Mononuclear cell (primary cell): Measurements from ENCODE around the gene LRFN5. TPM values are rescaled to one million over a fixed set of nuclear protein-coding genes. Genes with fewer than 3 reads are reported as not detected.

Experiments used
- H3K27me3 ChIP-seq: 2 replicates; pipeline ENCODE4 v1.6.0; 2011; ENCODE audit warnings: low read length, control low read depth; ENCODE audit not compliant: insufficient read depth
- H3K4me1 ChIP-seq: 2 replicates; pipeline ENCODE4 v1.5.1; 2011; ENCODE audit warnings: mild to moderate bottlenecking, low read length, control low read depth; ENCODE audit not compliant: insufficient read depth
- H3K4me3 ChIP-seq: 2 replicates; pipeline ENCODE4 v1.5.1; 2011; ENCODE audit warnings: mild to moderate bottlenecking, low read length, moderate library complexity
- H3K9me3 ChIP-seq: 2 replicates; pipeline ENCODE4 v1.5.1; 2011; ENCODE audit warnings: low read depth, mild to moderate bottlenecking, control low read depth, low read length
- total RNA-seq: library from RNA; depleted of rRNA; stranded (reverse); fragments of >200 nt; gene quantifications from one replicate; pipeline ENCODE4 v1.2.3, GENCODE V29; 2012

The LRFN5 gene
- total RNA-seq, 1 donor, result not detected

DNA sequence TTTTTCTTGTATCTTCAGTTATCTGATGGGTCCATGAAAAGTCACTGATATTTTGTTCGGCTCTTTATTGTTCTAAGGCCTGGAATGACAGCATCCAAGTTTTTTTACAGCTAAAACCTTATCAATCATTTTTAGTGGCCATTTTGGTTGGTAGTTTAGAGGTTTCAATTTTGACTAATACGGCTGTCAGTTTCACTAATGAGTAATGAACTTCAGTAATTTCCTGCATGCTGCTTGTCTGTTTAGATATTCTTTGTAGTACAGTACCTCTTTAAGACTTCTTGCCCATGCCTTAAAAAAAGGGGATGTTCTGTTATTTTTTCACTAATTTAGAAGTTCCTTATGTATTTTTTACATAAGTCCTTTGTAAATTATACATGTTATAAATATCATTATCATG is 176.7 kb downstream of the LRFN5 start:
- Histone ChIP-seq H3K9me3 (no peaks in the 10 kb centered on the region), H3K4me3 (no peak overlapping the region), H3K27me3 (no peaks in the 10 kb centered on the region), H3K4me1 (no peaks in the 10 kb centered on the region)

- Histone ChIP-seq H3K4me1 (no peaks in the 10 kb centered on the region), H3K9me3 (no peaks in the 10 kb centered on the region), H3K4me3 (no peak overlapping the region), H3K27me3 (no peaks in the 10 kb centered on the region)
Observed at GRCh38 chr14:41785696-41786095, 179.0 kb downstream of the LRFN5 start.

DNA sequence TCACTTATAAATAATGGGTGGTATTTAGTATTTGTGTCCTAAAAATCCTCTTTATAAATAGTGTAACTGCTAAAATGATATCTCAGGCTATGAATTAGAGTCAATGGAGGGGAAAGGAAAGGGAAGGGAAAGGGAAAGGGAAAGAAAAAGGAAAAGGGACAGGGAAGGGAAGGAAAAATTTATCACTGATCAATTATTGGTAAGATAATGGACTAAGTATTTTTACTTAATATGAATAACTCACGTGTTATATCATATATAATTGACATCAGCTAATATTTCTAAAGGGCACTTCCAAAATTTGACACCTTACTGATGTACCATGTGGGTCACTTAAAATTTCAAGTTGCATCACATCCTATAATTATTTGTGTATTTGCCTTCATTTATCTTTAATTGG is 193.1 kb downstream of the LRFN5 start:
- no peaks in the 10 kb centered on the region for H3K4me1 ChIP-seq
- H3K27me3 ChIP-seq, result no peaks in the 10 kb centered on the region
- no peaks in the 10 kb centered on the region for H3K9me3 ChIP-seq
- no peak overlapping the region for H3K4me3 ChIP-seq

GRCh38 chr14:41805633-41806032 is 199.0 kb downstream of the LRFN5 start:
- Histone ChIP-seq H3K4me3 (no peak overlapping the region), H3K9me3 (no peaks in the 10 kb centered on the region), H3K4me1 (no peaks in the 10 kb centered on the region), H3K27me3 (no peaks in the 10 kb centered on the region)

- H3K4me3 ChIP-seq, result no peak overlapping the region
- H3K4me1 ChIP-seq, result no peaks in the 10 kb centered on the region
Observed at GRCh38 chr14:41806366-41806975, 199.8 kb downstream of the LRFN5 start.

GRCh38 chr14:41810362-41810761 is 203.7 kb downstream of the LRFN5 start:
- H3K4me3 ChIP-seq, result no peak overlapping the region
- H3K27me3 ChIP-seq, result no peaks in the 10 kb centered on the region
- H3K9me3 ChIP-seq, result no peaks in the 10 kb centered on the region
- no peaks in the 10 kb centered on the region for H3K4me1 ChIP-seq

More at GRCh38 chr14:41806366-41806975, 199.8 kb downstream of the LRFN5 start:
- no peaks in the 10 kb centered on the region for H3K27me3 ChIP-seq
- no peaks in the 10 kb centered on the region for H3K9me3 ChIP-seq

DNA sequence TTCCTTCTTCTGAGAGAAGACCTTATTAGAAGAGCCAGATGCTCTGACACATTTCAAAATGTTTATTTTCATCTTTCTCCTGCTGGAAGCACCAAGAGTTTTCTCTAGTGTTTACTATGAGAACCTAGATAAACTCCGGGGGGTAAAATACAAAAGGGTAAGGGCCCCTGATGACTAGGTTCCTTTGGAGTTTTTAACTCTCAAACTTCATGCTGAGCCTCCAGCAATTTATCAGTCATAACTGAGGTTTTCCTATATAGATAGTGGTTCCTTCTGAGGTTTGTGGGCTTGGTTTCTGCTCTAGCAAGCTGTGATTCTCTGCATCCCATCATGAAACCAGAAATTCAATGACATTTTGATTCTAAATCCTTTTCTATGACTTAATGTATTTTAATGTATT is 210.9 kb downstream of the LRFN5 start:
- no peak overlapping the region for H3K4me3 ChIP-seq
- no peaks in the 10 kb centered on the region for H3K27me3 ChIP-seq
- H3K9me3 ChIP-seq, result peaks cover 4% of the 10 kb centered on the region
- no peaks in the 10 kb centered on the region for H3K4me1 ChIP-seq

DNA sequence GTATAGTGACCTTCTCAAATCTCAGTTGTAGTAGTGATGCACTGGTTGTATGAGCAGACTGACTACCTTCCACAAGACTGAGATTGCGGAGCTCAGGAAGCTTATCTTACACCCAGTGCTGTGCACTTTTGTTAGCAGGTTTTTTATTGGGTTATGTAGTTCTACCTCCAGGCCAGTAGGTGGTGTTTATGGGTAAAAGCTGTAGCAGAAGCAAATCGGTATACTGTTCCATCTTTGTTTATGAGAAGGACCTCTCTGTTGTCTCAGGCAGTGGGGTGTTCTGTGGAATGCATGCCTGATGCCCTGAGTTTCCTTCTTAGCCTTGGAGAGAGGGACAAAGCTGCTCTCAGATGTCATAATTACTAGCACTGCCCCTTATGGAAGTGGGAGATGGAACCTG is 217.8 kb downstream of the LRFN5 start:
- no peak overlapping the region for H3K4me3 ChIP-seq
- H3K27me3 ChIP-seq, result no peaks in the 10 kb centered on the region
- H3K4me1 ChIP-seq, result no peaks in the 10 kb centered on the region
- peaks cover 15% of the 10 kb centered on the region for H3K9me3 ChIP-seq

DNA sequence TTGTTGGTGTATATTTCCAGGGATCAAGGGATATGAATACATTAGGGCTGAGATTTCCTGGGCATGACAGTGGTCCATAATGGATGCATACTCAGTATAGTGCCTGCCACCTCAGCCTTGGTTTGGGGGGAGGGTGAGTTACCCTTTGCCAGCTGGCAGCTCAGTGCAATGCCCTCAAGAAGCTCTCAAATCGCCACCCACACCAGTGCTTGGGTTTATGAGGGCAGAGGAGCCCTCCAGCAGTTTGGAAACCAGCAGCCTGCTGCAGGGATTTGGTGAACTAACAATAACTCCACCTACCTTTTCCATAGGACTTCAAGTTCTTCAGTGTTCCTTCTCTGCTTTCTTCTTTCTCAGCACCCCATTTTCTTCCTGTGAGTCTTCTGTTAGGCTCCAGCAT is 218.9 kb downstream of the LRFN5 start:
- Histone ChIP-seq H3K27me3 (no peaks in the 10 kb centered on the region), H3K4me3 (no peak overlapping the region)

DNA sequence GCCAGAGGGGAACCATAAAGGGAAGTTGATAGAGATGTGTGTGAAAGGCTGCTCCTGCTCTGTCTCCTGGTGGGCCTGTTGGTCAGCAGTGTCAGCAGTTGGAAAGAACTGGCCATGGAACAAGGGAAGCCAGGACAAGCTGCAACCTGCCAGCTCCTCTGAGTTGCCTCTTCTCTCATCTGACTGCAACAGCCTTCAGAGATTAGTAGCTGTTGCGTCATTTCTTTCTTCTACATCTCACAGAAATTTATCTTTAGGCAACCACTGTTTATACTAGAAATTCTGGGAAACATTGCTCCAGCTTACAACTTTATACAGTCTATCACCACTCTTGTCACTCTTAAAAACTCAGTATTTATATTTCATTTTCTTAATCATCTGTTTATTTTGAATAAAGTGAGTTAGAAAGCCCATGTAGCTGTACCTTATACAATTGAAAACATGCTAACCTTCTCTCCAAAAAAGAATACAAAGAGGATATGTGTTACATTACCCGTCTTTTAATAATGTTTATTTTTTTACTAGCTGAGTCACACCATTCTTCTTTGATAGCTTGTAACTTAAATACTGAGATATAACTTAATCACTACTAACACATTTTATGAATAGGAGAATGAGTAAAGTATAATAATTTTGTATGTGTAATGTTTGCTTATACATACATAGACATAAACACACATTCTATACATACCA is 224.2 kb downstream of the LRFN5 start:
- Histone ChIP-seq H3K9me3 (no peaks in the 10 kb centered on the region), H3K27me3 (no peaks in the 10 kb centered on the region), H3K4me1 (no peaks in the 10 kb centered on the region), H3K4me3 (no peak overlapping the region)

More for the DNA sequence above, 218.9 kb downstream of the LRFN5 start:
- Histone ChIP-seq H3K9me3 (peaks cover 11% of the 10 kb centered on the region), H3K4me1 (no peaks in the 10 kb centered on the region)

- no peaks in the 10 kb centered on the region for H3K4me1 ChIP-seq
- no peak overlapping the region for H3K4me3 ChIP-seq
- no peaks in the 10 kb centered on the region for H3K27me3 ChIP-seq
- H3K9me3 ChIP-seq, result no peaks in the 10 kb centered on the region
Observed at GRCh38 chr14:41839661-41840060, 233.0 kb downstream of the LRFN5 start.

GRCh38 chr14:41859336-41859735 is 252.7 kb downstream of the LRFN5 start:
- Histone ChIP-seq H3K4me3 (no peak overlapping the region), H3K27me3 (no peaks in the 10 kb centered on the region), H3K4me1 (no peaks in the 10 kb centered on the region), H3K9me3 (no peaks in the 10 kb centered on the region)

DNA sequence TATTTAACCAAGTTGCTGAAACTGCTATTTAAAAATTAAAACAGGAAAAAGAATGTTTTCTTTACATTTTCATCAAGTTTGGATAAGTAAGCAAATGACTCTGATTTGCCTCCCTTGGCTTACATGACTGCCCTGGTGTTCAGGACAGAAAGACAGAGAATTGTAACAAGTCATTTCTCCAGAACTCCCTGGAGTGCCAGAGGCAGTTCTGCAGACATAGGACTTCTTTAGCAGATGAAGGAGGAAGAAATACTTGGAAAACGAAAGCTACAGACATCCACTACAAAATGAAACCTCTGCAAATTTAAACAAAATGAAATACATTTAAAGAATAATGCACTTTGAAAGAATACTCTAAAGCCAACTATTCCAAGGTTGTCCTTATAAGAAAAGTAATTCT is 253.9 kb downstream of the LRFN5 start:
- Histone ChIP-seq H3K9me3 (no peaks in the 10 kb centered on the region), H3K4me3 (no peak overlapping the region), H3K27me3 (no peaks in the 10 kb centered on the region), H3K4me1 (no peaks in the 10 kb centered on the region)

- Histone ChIP-seq H3K4me3 (no peak overlapping the region), H3K4me1 (no peaks in the 10 kb centered on the region), H3K27me3 (no peaks in the 10 kb centered on the region), H3K9me3 (no peaks in the 10 kb centered on the region)
Observed at GRCh38 chr14:41865894-41866293, 259.2 kb downstream of the LRFN5 start.

DNA sequence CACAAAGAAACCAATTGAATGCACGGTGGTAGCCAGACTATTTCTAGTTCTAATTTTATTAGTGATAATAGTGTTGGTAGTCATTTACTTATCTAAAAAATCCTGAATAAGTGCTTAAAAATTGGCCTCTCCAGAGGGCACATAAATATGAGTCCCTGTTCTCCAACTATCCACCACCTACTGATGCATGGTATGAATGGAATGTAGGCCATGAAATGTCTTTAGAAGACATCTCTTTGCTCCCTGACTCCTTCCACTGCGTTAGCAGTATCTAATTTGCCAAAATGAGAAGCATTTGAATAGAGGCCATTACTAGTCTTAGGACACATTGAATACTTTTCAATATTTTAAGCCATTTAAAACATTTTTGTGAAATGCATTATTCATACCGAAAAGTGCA is 261.7 kb downstream of the LRFN5 start:
- no peaks in the 10 kb centered on the region for H3K27me3 ChIP-seq
- H3K9me3 ChIP-seq, result no peaks in the 10 kb centered on the region
- H3K4me1 ChIP-seq, result no peaks in the 10 kb centered on the region
- no peak overlapping the region for H3K4me3 ChIP-seq
